H1 (cell line): ENCODE results near the gene KRTAP19-2. TPM values are rescaled to one million over a fixed set of nuclear protein-coding genes. Genes with fewer than 3 reads are reported as not detected.

Experiments
- CEBPB ChIP-seq: IDR thresholded peaks from 2 replicates; pipeline ENCODE4 v1.6.1; 2012; ENCODE audit warnings: low read depth, low read length
- KDM1A ChIP-seq: fragments of 200-600, 300-600 bp; sonication (generic); IDR thresholded peaks from 2 replicates; pipeline ENCODE4 v1.7.1; 2016; ENCODE audit warnings: mild to moderate bottlenecking, low read length, borderline replicate concordance
- POU5F1 ChIP-seq: IDR thresholded peaks from 2 replicates; pipeline ENCODE4 v1.6.1; 2011; ENCODE audit warnings: low read depth, mild to moderate bottlenecking, low read length, moderate library complexity
- RXRA ChIP-seq: IDR thresholded peaks from 2 replicates; pipeline ENCODE4 v1.6.1; 2011; ENCODE audit warnings: low read depth, mild to moderate bottlenecking, low read length, moderate library complexity; ENCODE audit not compliant: insufficient read depth
- SRF ChIP-seq: IDR thresholded peaks from 2 replicates; pipeline ENCODE4 v1.6.1; 2011; ENCODE audit warnings: mild to moderate bottlenecking, low read depth, low read length, moderate library complexity
- TCF12 ChIP-seq: IDR thresholded peaks from 2 replicates; pipeline ENCODE4 v1.6.1; 2011; ENCODE audit warnings: low read depth, mild to moderate bottlenecking, low read length
- polyA plus RNA-seq, 7 experiments: library from polyadenylated mRNA; depleted of rRNA in 3 of 7; stranded (reverse) in 5 of 7; unstranded in 2 of 7; fragments of >200 nt in 5 of 7; fragments of 200-250 nt in 2 of 7; gene quantifications; 1 replicate in 5 of 7; 2 replicates in 1 of 7; 4 replicates in 1 of 7; pipeline versions ENCODE4 v1.2.1 to v1.2.3, GENCODE V29; 2011 to 2013; ENCODE audit warnings: missing spikeins in 2 of 7, mixed read lengths in 2 of 7
- total RNA-seq: library from RNA; stranded (reverse); fragmentation: NEBNext Ultra II Directional; extraction: Animal tissue kit (Norgen Biotek cat#: 25700); gene quantifications from 2 replicates; pipeline ENCODE4 v1.2.1, GENCODE V29; 2021

KRTAP19-2 gene
- total and polyA plus RNA-seq, 2 of the 8 experiments (the other 6 are each of a cell fraction or from before 2014, with no cell fraction given): not detected

GRCh38 chr21:30497065-30497464 lies 9.8 kb upstream of the KRTAP19-2 start, which contains the start of gene KRTAP19-4 (continued):
- TF ChIP-seq TCF12 (no peak), POU5F1 (no peak), CEBPB (no peak), RXRA (no peak), KDM1A (no peak), SRF (no peak)
